Testis (tissue), 3 donors: ENCODE data around the gene TMEM237. TPM values are rescaled to one million over a fixed set of nuclear protein-coding genes. Genes with fewer than 3 reads are reported as not detected.
"Not testable (repeated sequence)": the region's sequence is repeated elsewhere in the genome, so short reads cannot be mapped to it uniquely, and the experiment has no call there.

Source experiments
- DNase-seq: peaks from one replicate; pipeline ENCODE4 v3.0.0-alpha.2; 2019
- H3K27ac ChIP-seq, 2 donors: fragments of 200-600 bp; sonication (generic); one replicate each; pipeline ENCODE4 v1.5.1; 2019
- H3K27me3 ChIP-seq: fragments of 200-600 bp; sonication (generic); one replicate; pipeline ENCODE4 v1.5.1; 2019
- H3K36me3 ChIP-seq: fragments of 200-600 bp; sonication (generic); one replicate; pipeline ENCODE4 v1.5.1; 2017; ENCODE audit warnings: low read depth; ENCODE audit errors: missing control alignments
- H3K4me1 ChIP-seq: fragments of 200-600 bp; sonication (generic); one replicate; pipeline ENCODE4 v1.5.1; 2019
- H3K4me3 ChIP-seq, 2 donors: fragments of 200-600 bp; sonication (generic); one replicate each; pipeline ENCODE4 v1.5.1; 2017 to 2019
- H3K9me3 ChIP-seq: fragments of 200-600 bp; sonication (generic); one replicate; pipeline ENCODE4 v1.5.1; 2017
- POLR2A ChIP-seq: fragments of 450-650 bp; IDR thresholded peaks from one replicate; pipeline ENCODE4 v1.6.1; 2017; ENCODE audit warnings: antibody characterized with exemption, mild to moderate bottlenecking, moderate library complexity
- WGBS, 2 donors: methylation state at CpG; one replicate each; pipeline ENCODE4 v1.1.5; 2018; 5-methylcytosine and 5-hydroxymethylcytosine counted together
- intact Hi-C: fragments of 100-400 bp; cut with DNase I; formaldehyde crosslinking; loops from one replicate; pipeline ENCODE4 v1.15.1; 2023; ENCODE audit warnings: low total_unique reads
- polyA plus RNA-seq: library from polyadenylated mRNA; stranded (reverse); fragments of 350-450 nt; fragmentation: Illumina TruSeq; extraction: RNeasy Lipid Tissue Mini Kit (QIAGEN cat#74804); gene quantifications from one replicate; pipeline ENCODE4 v1.2.3, GENCODE V29; 2014; ENCODE audit warnings: low read depth, low replicate concordance; ENCODE audit not compliant: insufficient read depth
- total RNA-seq, 2 donors: library from RNA; depleted of rRNA; stranded (reverse); fragments of >200 nt; gene quantifications; one replicate each; pipeline ENCODE4 v1.2.3, GENCODE V29; 2016
- TF ChIP-seq, protein P1 (sequence below), 3 experiments: fragments of 450-650 bp in 2 of 3; fragments of 200-600 bp in 1 of 3; sonication (generic) in 1 of 3; IDR thresholded peaks; one replicate each; pipeline ENCODE4 v1.5.1; 2016 to 2019; ENCODE audit warnings: antibody characterized with exemption in 3 of 3, mild to moderate bottlenecking in 2 of 3, moderate library complexity in 1 of 3

The TMEM237 gene
- total and polyA plus RNA-seq, 3 donors from 2014 or later, result 21.3 to 25.8 (median 23.0) TPM

DNA sequence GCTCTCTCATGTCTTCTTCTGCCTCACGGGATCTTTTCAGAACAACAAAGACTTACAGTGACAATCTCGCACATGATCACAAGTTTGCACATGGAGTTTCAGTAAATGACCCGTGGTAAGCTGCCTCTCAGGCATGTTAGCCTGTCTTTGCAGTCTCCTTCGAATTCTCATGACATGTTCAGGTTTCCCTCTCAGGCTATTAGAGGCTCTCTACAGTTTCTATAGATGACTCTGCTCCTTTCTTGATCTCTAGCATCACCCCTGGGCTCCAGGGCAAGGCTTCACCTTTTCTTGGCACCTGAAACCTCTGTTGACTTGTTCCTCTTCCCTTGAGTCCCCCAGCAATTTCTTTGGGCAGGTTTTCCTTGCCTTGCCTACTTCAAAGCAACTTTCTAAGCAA, 32.2 kb upstream of the TMEM237 start:
- H3K27ac ChIP-seq, result no peak overlapping the region
- intact Hi-C loops, result no loop called here
- no peaks in the 10 kb centered on the region for H3K9me3 ChIP-seq
- H3K36me3 ChIP-seq, result no peaks in the 10 kb centered on the region
- 76 to 89% methylated on average over 4 of the region's 4 CpGs for WGBS, 2 donors
- H3K27me3 ChIP-seq, result no peaks in the 10 kb centered on the region
- DNase-seq, result no peak
- H3K4me1 ChIP-seq, result no peaks in the 10 kb centered on the region
- no peak overlapping the region for H3K4me3 ChIP-seq
- TF ChIP-seq, protein P1, sequence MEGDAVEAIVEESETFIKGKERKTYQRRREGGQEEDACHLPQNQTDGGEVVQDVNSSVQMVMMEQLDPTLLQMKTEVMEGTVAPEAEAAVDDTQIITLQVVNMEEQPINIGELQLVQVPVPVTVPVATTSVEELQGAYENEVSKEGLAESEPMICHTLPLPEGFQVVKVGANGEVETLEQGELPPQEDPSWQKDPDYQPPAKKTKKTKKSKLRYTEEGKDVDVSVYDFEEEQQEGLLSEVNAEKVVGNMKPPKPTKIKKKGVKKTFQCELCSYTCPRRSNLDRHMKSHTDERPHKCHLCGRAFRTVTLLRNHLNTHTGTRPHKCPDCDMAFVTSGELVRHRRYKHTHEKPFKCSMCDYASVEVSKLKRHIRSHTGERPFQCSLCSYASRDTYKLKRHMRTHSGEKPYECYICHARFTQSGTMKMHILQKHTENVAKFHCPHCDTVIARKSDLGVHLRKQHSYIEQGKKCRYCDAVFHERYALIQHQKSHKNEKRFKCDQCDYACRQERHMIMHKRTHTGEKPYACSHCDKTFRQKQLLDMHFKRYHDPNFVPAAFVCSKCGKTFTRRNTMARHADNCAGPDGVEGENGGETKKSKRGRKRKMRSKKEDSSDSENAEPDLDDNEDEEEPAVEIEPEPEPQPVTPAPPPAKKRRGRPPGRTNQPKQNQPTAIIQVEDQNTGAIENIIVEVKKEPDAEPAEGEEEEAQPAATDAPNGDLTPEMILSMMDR (IDR thresholded peaks at IDR 0.05), result no peak

DNA sequence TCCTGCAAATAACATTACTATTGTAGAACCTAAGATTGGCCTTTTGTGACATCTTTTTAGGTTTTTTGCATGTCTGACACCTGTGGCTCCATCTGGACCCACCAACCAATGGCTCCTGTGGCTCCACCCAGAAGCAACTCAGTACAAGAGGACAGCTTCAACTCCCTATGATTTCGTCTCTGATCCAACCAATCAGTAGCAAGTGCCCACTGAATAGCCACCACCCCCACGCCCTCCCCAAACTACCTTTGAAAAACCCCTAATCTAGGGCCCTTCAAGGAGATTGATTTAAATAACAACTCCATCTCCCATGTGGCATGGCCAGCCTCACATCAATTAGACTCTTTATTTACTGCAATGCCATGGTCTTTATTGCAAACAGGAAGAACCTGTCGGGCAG, 31.5 kb upstream of the TMEM237 start:
- Histone ChIP-seq H3K9me3 (no peaks in the 10 kb centered on the region), H3K4me3 (no peak overlapping the region), H3K36me3 (no peaks in the 10 kb centered on the region), H3K27ac (no peak overlapping the region), H3K4me1 (no peaks in the 10 kb centered on the region), H3K27me3 (no peaks in the 10 kb centered on the region)
- TF ChIP-seq POLR2A, result no peak
- TF ChIP-seq, protein P1 (IDR thresholded peaks at IDR 0.05), result no peak
- 86 to 91% methylated on average over 3 of the region's 3 CpGs for WGBS, 2 donors
- DNase-seq, result no peak
- intact Hi-C loops, result no loop called here

DNA sequence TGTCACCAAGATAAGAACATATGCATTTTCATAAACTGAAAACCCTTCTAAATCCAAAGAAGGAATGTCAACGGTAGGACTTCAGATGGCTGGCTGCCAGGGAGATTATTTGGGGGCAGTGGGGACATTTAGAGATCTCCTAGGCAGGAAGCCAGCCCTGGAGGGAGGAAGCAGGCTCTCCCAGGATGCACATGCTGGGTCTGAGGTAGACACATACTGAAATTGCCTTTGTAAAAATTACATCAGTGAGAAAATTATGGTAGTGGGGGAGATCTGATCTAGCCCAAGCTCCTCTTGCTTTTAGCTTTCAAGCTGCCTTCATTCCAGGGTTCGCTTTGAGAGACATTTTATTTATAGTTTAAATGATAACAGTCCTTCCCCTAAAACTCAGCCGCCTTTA, 31.0 kb upstream of the TMEM237 start:
- no peak for DNase-seq
- Histone ChIP-seq H3K4me3 (no peak overlapping the region), H3K36me3 (no peaks in the 10 kb centered on the region), H3K4me1 (no peaks in the 10 kb centered on the region), H3K27ac (no peak overlapping the region), H3K27me3 (no peaks in the 10 kb centered on the region), H3K9me3 (no peaks in the 10 kb centered on the region)
- 59 to 66% methylated on average over 3 of the region's 3 CpGs for WGBS, 2 donors
- TF ChIP-seq POLR2A, result no peak
- TF ChIP-seq, protein P1 (IDR thresholded peaks at IDR 0.05), result no peak
- intact Hi-C loops, result no loop called here

DNA sequence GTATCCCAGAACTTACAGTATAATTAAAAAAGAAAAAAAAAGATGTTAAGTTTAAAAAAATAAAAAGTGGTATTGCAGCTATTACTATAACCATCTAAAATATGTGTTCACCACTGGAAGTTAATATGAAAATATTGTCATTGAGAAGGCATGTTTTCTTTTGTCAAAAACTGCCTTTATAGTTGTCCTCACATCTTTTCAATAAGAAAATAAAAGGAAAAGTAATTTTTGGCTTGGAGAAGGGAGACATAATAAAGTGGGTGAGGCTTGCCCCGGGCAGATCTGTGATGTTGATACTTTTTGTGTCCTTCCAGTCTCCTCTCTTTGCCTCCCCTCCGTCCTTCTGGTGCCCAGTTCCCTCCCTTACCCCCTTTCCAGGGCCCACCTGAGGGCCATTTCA, 30.2 kb upstream of the TMEM237 start:
- H3K36me3 ChIP-seq, result no peaks in the 10 kb centered on the region
- no peak for TF ChIP-seq POLR2A
- TF ChIP-seq, protein P1 (IDR thresholded peaks at IDR 0.05), result no peak
- no peak overlapping the region for H3K4me3 ChIP-seq
- no peaks in the 10 kb centered on the region for H3K9me3 ChIP-seq
- 92 to 96% methylated on average over 2 of the region's 2 CpGs for WGBS, 2 donors
- no peaks in the 10 kb centered on the region for H3K4me1 ChIP-seq
- no peak for DNase-seq
- H3K27me3 ChIP-seq, result no peaks in the 10 kb centered on the region
- intact Hi-C loops, result no loop called here
- no peak overlapping the region for H3K27ac ChIP-seq

DNA sequence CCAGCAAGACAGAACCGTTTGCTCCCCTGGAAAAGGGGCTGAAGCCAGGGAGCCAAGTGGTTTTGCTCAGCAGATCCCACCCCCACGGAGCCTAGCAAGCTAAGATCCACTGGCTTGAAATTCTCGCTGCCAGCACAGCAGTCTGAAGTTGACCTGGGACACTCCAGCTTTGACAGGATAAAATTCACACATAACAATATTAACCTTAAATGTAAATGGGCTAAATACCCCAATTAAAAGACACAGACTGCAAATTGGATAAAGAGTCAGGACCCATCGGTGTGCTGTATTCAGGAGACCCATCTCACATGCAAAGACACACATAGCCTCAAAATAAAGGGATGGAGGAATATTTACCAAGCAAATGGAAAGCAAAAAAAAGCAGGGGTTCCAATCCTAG, 27.9 kb upstream of the TMEM237 start:
- H3K9me3 ChIP-seq, H3K4me3 ChIP-seq, H3K36me3 ChIP-seq, H3K27me3 ChIP-seq, H3K4me1 ChIP-seq, H3K27ac ChIP-seq, intact Hi-C loops, DNase-seq: not testable (repeated sequence)
- WGBS, 2 donors, result 46 to 63% methylated on average over 4 of the region's 4 CpGs
